ENCODE results near the gene FOSL1. TPM values are rescaled to one million over a fixed set of nuclear protein-coding genes. Genes with fewer than 3 reads are reported as not detected.

The FOSL1 gene
- total RNA-seq, 1 experiment from 2014 or later: 20.5 TPM

DNA sequence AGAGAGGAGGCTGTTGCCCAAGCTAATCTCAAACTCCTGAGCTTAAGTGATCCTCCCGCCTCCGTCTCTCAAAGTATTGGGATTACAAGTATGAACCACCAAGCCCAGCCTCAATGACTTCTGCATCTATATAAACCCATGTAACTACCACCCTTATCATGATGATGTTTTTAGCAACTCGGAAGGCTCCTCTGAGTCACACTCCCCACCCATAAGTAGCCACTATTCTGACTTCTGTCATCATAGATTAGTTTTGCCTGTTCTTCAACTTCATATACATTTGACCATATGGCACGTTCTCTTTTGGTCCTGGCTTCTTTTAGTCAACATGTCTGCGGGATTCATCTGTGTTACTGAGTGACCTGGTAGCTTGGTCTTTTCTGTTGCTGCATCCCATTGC, 6.4 kb upstream of the FOSL1 start (continued):
- TF ChIP-seq, protein P1, sequence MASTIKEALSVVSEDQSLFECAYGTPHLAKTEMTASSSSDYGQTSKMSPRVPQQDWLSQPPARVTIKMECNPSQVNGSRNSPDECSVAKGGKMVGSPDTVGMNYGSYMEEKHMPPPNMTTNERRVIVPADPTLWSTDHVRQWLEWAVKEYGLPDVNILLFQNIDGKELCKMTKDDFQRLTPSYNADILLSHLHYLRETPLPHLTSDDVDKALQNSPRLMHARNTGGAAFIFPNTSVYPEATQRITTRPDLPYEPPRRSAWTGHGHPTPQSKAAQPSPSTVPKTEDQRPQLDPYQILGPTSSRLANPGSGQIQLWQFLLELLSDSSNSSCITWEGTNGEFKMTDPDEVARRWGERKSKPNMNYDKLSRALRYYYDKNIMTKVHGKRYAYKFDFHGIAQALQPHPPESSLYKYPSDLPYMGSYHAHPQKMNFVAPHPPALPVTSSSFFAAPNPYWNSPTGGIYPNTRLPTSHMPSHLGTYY (CRISPR knock-in tag; IDR thresholded peaks at IDR 0.05): no peak
- no peak for TF ChIP-seq ZBTB21 (CRISPR knock-in tag; IDR thresholded peaks at IDR 0.05; ENCODE audit: borderline replicate concordance)
- TF ChIP-seq ELF4 (CRISPR knock-in tag; IDR thresholded peaks at IDR 0.05; ENCODE audit: low read depth): no peak
- no peak for TF ChIP-seq FOXP1 (CRISPR knock-in tag; IDR thresholded peaks at IDR 0.05; ENCODE audit: borderline replicate concordance)

DNA sequence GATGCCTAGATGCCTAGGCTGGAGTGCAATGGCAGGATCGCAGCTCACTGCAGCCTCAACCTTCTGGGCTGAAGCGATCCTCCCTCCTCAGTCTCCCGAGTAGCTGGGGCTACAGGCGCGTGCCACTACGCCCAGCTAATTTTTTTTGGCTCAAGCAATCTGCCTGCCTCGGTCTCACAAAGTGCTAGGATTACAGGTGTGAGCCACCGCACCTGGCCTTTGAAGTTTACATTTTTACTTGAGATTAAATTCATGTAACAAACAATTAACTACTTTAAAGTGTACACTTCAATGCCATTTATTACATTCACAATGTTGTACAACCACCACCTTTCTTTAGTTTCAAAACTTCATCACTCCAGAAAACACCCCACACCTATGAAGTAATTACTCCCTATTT, 3.5 kb upstream of the FOSL1 start:
- H3K27me3 Mint-ChIP-seq (ENCODE audit: low read depth): peaks cover 70% of the 10 kb centered on the region
- H3K4me1 Mint-ChIP-seq: 0 out of 2 replicates have a peak, but pooled peaks cover 3% of the 10 kb centered on the region
- no peak for TF ChIP-seq ZNF121 (CRISPR knock-in tag; IDR thresholded peaks at IDR 0.05)
- TF ChIP-seq, protein P2, sequence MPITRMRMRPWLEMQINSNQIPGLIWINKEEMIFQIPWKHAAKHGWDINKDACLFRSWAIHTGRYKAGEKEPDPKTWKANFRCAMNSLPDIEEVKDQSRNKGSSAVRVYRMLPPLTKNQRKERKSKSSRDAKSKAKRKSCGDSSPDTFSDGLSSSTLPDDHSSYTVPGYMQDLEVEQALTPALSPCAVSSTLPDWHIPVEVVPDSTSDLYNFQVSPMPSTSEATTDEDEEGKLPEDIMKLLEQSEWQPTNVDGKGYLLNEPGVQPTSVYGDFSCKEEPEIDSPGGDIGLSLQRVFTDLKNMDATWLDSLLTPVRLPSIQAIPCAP (CRISPR knock-in tag; IDR thresholded peaks at IDR 0.05): no peak
- TF ChIP-seq, protein P3, sequence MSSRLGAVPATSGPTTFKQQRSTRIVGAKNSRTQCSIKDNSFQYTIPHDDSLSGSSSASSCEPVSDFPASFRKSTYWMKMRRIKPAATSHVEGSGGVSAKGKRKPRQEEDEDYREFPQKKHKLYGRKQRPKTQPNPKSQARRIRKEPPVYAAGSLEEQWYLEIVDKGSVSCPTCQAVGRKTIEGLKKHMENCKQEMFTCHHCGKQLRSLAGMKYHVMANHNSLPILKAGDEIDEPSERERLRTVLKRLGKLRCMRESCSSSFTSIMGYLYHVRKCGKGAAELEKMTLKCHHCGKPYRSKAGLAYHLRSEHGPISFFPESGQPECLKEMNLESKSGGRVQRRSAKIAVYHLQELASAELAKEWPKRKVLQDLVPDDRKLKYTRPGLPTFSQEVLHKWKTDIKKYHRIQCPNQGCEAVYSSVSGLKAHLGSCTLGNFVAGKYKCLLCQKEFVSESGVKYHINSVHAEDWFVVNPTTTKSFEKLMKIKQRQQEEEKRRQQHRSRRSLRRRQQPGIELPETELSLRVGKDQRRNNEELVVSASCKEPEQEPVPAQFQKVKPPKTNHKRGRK (CRISPR knock-in tag; IDR thresholded peaks at IDR 0.05; ENCODE audit: borderline replicate concordance): no peak
- no peak for TF ChIP-seq JUN (CRISPR knock-in tag; IDR thresholded peaks at IDR 0.05)
- TF ChIP-seq, protein P4, sequence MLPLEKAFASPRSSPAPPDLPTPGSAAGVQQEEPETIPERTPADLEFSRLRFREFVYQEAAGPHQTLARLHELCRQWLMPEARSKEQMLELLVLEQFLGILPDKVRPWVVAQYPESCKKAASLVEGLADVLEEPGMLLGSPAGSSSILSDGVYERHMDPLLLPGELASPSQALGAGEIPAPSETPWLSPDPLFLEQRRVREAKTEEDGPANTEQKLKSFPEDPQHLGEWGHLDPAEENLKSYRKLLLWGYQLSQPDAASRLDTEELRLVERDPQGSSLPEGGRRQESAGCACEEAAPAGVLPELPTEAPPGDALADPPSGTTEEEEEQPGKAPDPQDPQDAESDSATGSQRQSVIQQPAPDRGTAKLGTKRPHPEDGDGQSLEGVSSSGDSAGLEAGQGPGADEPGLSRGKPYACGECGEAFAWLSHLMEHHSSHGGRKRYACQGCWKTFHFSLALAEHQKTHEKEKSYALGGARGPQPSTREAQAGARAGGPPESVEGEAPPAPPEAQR (CRISPR knock-in tag; IDR thresholded peaks at IDR 0.05): no peak
- no peak for TF ChIP-seq ZNF671 (CRISPR knock-in tag; IDR thresholded peaks at IDR 0.05)
- TF ChIP-seq, protein P5, sequence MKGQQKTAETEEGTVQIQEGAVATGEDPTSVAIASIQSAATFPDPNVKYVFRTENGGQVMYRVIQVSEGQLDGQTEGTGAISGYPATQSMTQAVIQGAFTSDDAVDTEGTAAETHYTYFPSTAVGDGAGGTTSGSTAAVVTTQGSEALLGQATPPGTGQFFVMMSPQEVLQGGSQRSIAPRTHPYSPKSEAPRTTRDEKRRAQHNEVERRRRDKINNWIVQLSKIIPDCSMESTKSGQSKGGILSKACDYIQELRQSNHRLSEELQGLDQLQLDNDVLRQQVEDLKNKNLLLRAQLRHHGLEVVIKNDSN (CRISPR knock-in tag; IDR thresholded peaks at IDR 0.05): no peak
- TF ChIP-seq, protein P6, sequence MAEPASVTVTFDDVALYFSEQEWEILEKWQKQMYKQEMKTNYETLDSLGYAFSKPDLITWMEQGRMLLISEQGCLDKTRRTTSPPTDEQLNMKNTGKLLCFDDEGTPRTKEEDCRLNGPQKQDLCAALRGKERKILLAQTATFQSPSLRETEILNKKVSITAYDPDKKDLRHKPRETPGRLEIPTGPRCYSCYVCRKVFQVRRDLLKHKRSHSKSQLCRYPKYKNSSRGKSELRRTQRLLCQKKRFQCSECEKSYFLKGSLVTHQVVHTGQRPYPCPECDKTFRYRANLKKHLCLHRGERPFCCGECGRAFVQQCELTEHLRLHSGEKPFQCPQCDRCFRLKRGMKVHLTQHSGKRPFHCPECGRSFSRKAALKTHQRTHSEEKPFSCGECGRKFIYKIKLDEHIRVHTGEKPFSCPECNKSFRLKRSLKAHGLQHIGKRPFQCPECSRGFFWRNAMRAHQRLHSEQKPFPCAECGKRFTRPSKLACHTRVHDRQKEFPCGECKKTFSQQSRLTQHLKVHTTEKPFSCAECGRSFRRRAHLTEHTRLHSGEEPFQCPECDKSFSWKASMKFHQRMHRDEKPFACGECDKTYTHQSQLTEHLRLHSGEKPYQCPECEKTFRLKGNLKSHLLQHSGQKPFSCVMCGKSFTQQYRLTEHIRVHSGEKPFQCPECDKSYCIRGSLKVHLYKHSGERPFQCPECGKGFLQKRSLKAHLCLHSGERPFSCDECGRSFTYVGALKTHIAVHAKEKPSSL (CRISPR knock-in tag; conservative IDR thresholded peaks at IDR 0.05): no peak
- DNase-seq (ENCODE audit: low spot score) (no peak), ATAC-seq (no peak)
- no peak overlapping the region for H3K27ac Mint-ChIP-seq
- ChIA-PET CTCF (interaction anchor here (0.8 to 2.3 kb wide), 4 partner anchors 15 to 165 kb away, joined by 3 to 9 read pairs (median 3); partner anchors contain the start of gene FIBP), POLR2A (no interaction called here)
- H3K36me3 Mint-ChIP-seq: no peaks in the 10 kb centered on the region
- no peak overlapping the region for H3K4me3 Mint-ChIP-seq
- no peaks in the 10 kb centered on the region for H3K9me3 Mint-ChIP-seq

DNA sequence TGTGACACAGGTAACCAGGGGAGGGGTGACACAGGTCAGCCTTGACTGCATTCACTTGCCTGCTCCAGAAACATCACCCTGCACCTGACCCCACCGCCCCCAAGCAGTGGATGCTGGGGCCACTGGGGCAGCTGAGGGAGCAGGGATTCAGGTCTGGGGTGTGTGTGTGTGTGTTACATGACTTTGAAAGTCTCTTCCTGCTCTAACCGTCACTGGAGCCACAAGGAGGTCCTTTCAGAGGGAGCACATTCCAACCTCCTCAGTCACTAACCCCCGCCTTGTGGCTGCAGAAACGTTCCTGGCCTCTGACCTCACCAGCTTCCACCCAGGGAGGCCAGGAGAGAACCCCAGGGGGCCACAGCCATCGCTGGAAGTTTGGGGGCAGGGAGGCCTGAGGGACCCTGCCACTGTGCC, 2.9 kb upstream of the FOSL1 start:
- H3K4me3 Mint-ChIP-seq: no peak overlapping the region
- ATAC-seq (no peak), DNase-seq (ENCODE audit: low spot score) (no peak)
- TF ChIP-seq ETV6 (CRISPR knock-in tag; IDR thresholded peaks at IDR 0.05) (no peak), ZNF423 (CRISPR knock-in tag; IDR thresholded peaks at IDR 0.05) (0 out of 2 replicates have a peak, but pooled peaks have one; percentile 45)
- POLR2A ChIA-PET: interaction anchor here (1.0 kb wide), 1 partner anchor 13 kb away, joined by 5 read pairs; the partner anchor contains the start of gene CCDC85B
- no peak overlapping the region for H3K27ac Mint-ChIP-seq
- CTCF ChIA-PET: interaction anchor here (0.8 to 2.3 kb wide), 4 partner anchors 12 to 166 kb away, joined by 3 to 9 read pairs (median 4); partner anchors contain the start of genes CCDC85B and FIBP
- H3K9me3 Mint-ChIP-seq: no peaks in the 10 kb centered on the region
- 0 out of 2 replicates have a peak, but pooled peaks cover 4% of the 10 kb centered on the region for H3K4me1 Mint-ChIP-seq
- peaks cover 74% of the 10 kb centered on the region for H3K27me3 Mint-ChIP-seq (ENCODE audit: low read depth)
- no peaks in the 10 kb centered on the region for H3K36me3 Mint-ChIP-seq
